ENCODE data around the gene WDTC1.

DNA sequence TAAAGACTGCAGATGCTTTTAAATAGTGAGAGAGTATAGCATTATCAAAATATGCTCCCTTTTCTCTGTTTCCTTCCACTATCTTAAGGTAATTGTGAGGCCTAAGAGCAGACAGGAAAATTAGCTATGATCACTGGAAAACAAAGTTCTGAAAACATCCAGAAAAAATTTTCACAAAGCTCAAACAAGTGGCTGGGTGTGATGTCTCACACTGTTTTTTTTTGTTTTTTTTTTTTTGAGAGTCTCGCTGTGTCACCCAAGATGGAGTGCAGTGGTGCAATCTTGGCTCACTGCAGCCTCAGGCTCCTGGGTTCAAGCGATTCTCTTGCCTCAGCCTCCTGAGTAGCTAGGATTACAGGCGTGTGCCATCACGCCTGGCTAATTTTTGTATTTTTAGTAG, 7.2 kb downstream of the WDTC1 start:
- no peak for TF ChIP-seq CTCF (optimal IDR thresholded peaks at IDR 0.05 in 1 of 3, IDR thresholded peaks at IDR 0.05 in 1 of 3, conservative IDR thresholded peaks at IDR 0.05 in 1 of 3; ENCODE audit: extremely low read depth in 1 of 3, insufficient read depth in 2 of 3, low read length in 3 of 3)
- no peak for TF ChIP-seq EZH2 (IDR thresholded peaks at IDR 0.05; ENCODE audit: low read length)
